ENCODE results near the gene CDHR1. TPM values are rescaled to one million over a fixed set of nuclear protein-coding genes. Genes with fewer than 3 reads are reported as not detected.

CDHR1 gene
- polyA plus RNA-seq, 3 donors = not detected

DNA sequence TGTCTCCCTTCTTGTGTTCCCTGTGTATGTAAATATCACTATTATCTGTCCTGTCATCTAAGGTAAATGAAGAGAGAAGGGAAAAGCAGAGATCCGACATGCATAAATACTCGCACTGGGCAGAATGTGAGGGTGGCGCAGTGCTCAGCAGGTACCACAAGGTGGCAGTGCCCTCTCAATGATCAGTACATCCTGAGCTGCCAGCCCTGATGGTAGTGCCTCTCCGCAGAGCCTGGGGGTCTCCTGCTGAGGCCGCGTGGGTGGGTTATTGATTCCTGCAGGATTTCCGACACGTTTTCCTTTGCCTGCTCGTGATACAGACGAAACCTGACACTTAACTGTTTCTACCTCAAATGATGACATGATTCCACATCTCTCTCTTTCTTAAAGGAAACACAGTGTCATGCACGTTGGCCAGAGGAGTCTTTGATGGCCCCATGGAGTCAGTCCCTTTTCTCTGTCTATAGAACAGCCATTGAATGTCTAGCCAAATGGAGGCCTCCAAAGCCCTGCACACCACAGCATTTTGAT is 70.3 kb downstream of the CDHR1 start:
- Histone ChIP-seq H3K4me3 (replicated peaks in 1 of 3; ENCODE audit: low read depth in 2 of 3, low read length in 3 of 3) (no peak overlapping the region), H3K27me3 (ENCODE audit: control insufficient read depth in 2 of 2, insufficient read depth in 2 of 2, low read length in 2 of 2) (no peaks in the 10 kb centered on the region), H3K79me2 (ENCODE audit: insufficient read depth, low read length) (no peaks in the 10 kb centered on the region), H2AFZ (ENCODE audit: insufficient read depth, low read depth, low read length, poor library complexity, severe bottlenecking) (no peak overlapping the region), H3K36me3 (replicated peaks in 1 of 2; ENCODE audit: control insufficient read depth in 1 of 2, insufficient read depth in 2 of 2, low read length in 2 of 2) (no peaks in the 10 kb centered on the region), H3K4me2 (replicated peaks; ENCODE audit: extremely low read depth, low read length, poor library complexity, severe bottlenecking) (no peak overlapping the region), H3K9ac (ENCODE audit: insufficient read depth, low read length, poor library complexity, severe bottlenecking) (no peak overlapping the region), H4K20me1 (ENCODE audit: insufficient read depth, low read length) (no peaks in the 10 kb centered on the region), H3K27ac (ENCODE audit: low read depth in 1 of 2, low read length in 2 of 2) (no peak overlapping the region), H3K9me3 (replicated peaks in 1 of 2; ENCODE audit: control insufficient read depth in 1 of 2, insufficient read depth in 1 of 2, low read length in 2 of 2) (no peaks in the 10 kb centered on the region), H3K4me1 (ENCODE audit: control insufficient read depth in 1 of 2, insufficient read depth in 2 of 2, low read length in 2 of 2) (no peaks in the 10 kb centered on the region)
- TF ChIP-seq CTCF (IDR thresholded peaks at IDR 0.05) = peak; percentile 91
- H3K36me3 Mint-ChIP-seq = no peaks in the 10 kb centered on the region
- peak overlapping the region in 1 of 7 donors; percentile 2 for H3K27ac Mint-ChIP-seq
- peak; percentile 11 to 47 (median 44) for DNase-seq
- WGBS (ENCODE audit: insufficient coverage) = 3% methylated on average over 7 of the region's 11 CpGs
- H3K27me3 Mint-ChIP-seq (ENCODE audit: low read depth in 3 of 3) = peaks cover 2 to 5% (median 4%) of the 10 kb centered on the region in 3 donors
- H3K4me1 Mint-ChIP-seq = no peaks in the 10 kb centered on the region
- intact Hi-C loops (cut with micrococcal nuclease) = loop anchor here (1.0 to 2.0 kb wide), 2 partner anchors 272 to 273 kb away; no protein-coding TSS in a partner anchor
- no peak overlapping the region for H3K4me3 Mint-ChIP-seq
- H3K9me3 Mint-ChIP-seq = no peaks in the 10 kb centered on the region

GRCh38 chr10:84265418-84265817 is 71.1 kb downstream of the CDHR1 start:
- no peaks in the 10 kb centered on the region for H3K9me3 ChIP-seq (replicated peaks in 1 of 2; ENCODE audit: control insufficient read depth in 1 of 2, insufficient read depth in 1 of 2, low read length in 2 of 2)
- TF ChIP-seq CTCF (IDR thresholded peaks at IDR 0.05) = no peak
- Mint-ChIP-seq H3K4me3 (no peak overlapping the region), H3K27ac (no peak overlapping the region), H3K4me1 (no peaks in the 10 kb centered on the region), H3K27me3 (ENCODE audit: low read depth in 3 of 3) (peaks cover 2 to 5% (median 5%) of the 10 kb centered on the region in 3 donors), H3K36me3 (no peaks in the 10 kb centered on the region), H3K9me3 (no peaks in the 10 kb centered on the region)
- H3K4me2 ChIP-seq (replicated peaks; ENCODE audit: extremely low read depth, low read length, poor library complexity, severe bottlenecking) = no peak overlapping the region
- no peaks in the 10 kb centered on the region for H3K36me3 ChIP-seq (replicated peaks in 1 of 2; ENCODE audit: control insufficient read depth in 1 of 2, insufficient read depth in 2 of 2, low read length in 2 of 2)
- H2AFZ ChIP-seq (ENCODE audit: insufficient read depth, low read depth, low read length, poor library complexity, severe bottlenecking) = no peak overlapping the region
- H4K20me1 ChIP-seq (ENCODE audit: insufficient read depth, low read length) = no peaks in the 10 kb centered on the region
- 87% methylated on average over 4 of the region's 4 CpGs for WGBS (ENCODE audit: insufficient coverage)
- H3K79me2 ChIP-seq (ENCODE audit: insufficient read depth, low read length) = no peaks in the 10 kb centered on the region
- no peaks in the 10 kb centered on the region for H3K4me1 ChIP-seq (ENCODE audit: control insufficient read depth in 1 of 2, insufficient read depth in 2 of 2, low read length in 2 of 2)
- intact Hi-C loops (cut with micrococcal nuclease) = loop anchor here in 1 of 2 donors (2.0 kb wide), 1 partner anchor 271 kb away; no protein-coding TSS in a partner anchor
- no peak overlapping the region for H3K9ac ChIP-seq (ENCODE audit: insufficient read depth, low read length, poor library complexity, severe bottlenecking)
- H3K27me3 ChIP-seq (ENCODE audit: control insufficient read depth in 2 of 2, insufficient read depth in 2 of 2, low read length in 2 of 2) = no peaks in the 10 kb centered on the region
- no peak for DNase-seq
- no peak overlapping the region for H3K27ac ChIP-seq (ENCODE audit: low read depth in 1 of 2, low read length in 2 of 2)
- H3K4me3 ChIP-seq (replicated peaks in 1 of 3; ENCODE audit: low read depth in 2 of 3, low read length in 3 of 3) = no peak overlapping the region

All from CD14-positive monocyte (primary cell).